KBM-7 (cell line): ENCODE measurements around the gene HS6ST2.
A peak's percentile ranks its signal among the peaks of the same experiment; 100 is the strongest.

Experiments
- DNase-seq: peaks from one replicate; pipeline ENCODE4 v3.0.0-alpha.2; 2015
- in situ Hi-C: fragments of 300-500 bp; cut with MboI; formaldehyde crosslinking; loops from 2 replicates; pipeline ENCODE4 v1.14.3; 2020; ENCODE audit warnings: low sequenced_read_pairs, low pct_unique_long_range_greater_than_20kb, mixed read lengths

HS6ST2 gene

DNA sequence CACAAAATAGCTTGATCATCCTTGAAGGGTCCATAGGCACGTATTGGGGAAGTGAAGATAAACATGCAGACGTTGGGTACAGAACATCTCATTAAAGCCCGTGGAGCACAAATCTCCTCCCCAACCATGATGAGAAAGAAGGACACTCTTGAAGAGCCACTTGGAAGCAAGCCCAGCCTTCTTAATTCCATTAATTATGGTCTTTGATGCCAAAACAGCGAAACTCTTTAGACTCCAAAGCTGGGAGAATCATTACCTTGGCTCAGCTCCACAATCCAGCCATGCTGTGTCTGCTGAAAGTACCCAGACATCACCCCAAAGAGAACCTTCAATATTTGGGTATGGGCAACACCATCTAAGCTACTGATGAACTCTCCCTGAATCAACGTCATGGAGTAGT is 300.6 kb downstream of the HS6ST2 start:
- in situ Hi-C loops: no loop called here
- no peak for DNase-seq

- in situ Hi-C loops: no loop called here
- no peak for DNase-seq
Observed at GRCh38 chrX:132652871-132653270, 305.6 kb downstream of the HS6ST2 start.

DNA sequence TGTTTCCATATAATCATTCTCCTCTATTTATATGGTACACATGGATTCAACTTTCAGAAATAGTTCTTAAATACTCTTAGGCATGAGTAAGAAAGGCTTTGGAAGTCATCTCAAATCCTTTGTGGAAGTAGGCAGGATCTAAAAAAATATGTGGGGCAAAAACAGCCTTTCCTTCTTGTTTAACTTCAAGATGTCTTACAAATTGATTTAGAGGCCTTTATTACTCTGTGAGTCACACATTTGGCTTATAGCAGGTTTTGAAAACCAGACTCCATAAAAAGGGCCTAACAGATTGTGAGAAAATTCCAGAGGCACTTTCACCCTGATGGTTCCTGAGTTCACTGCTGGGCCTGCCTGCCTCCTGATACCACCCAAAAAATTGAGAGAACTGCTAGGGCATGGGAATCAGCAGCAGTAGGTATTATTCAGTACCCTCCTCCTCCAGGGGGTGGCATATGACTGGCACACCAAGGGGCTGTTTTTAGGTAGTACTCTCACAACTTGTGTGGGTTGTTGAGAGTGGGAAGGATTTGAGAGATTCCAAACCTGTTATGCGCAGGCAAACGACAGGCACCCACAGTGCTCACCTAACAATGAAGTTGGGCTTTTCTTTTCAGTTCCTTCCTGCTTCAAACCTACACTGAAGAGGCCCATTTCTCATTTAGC is 306.9 kb downstream of the HS6ST2 start:
- in situ Hi-C loops: no loop called here
- no peak for DNase-seq

DNA sequence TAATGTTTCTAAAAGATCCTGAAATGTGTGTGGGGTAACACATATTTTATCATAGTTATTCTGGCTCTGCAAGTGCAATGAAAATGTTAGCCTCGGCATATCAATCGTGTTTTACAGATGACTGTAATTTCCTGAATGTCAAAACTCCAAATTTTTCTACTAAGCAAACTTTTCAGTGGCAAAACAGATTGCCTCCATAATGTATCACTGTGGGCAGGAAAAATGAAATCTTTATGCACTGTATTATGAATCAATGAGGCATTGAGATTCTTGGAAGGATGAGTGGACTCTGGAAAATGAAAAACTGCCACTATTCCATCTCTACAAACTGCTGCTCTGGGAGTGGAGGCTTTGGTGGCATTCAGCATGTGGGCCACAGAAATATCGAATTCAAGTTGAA is 309.5 kb downstream of the HS6ST2 start:
- no peak for DNase-seq
- in situ Hi-C loops: no loop called here

GRCh38 chrX:132639446-132639845 is 319.0 kb downstream of the HS6ST2 start:
- in situ Hi-C loops: no loop called here
- no peak for DNase-seq

- no peak for DNase-seq
- in situ Hi-C loops: no loop called here
Observed at GRCh38 chrX:132638313-132638712, 320.1 kb downstream of the HS6ST2 start.

- in situ Hi-C loops: no loop called here
Observed at GRCh38 chrX:132636080-132636479, 322.3 kb downstream of the HS6ST2 start.

GRCh38 chrX:132634521-132634920 is 323.9 kb downstream of the HS6ST2 start:
- no peak for DNase-seq
- in situ Hi-C loops: no loop called here

More at GRCh38 chrX:132636080-132636479, 322.3 kb downstream of the HS6ST2 start:
- no peak for DNase-seq

DNA sequence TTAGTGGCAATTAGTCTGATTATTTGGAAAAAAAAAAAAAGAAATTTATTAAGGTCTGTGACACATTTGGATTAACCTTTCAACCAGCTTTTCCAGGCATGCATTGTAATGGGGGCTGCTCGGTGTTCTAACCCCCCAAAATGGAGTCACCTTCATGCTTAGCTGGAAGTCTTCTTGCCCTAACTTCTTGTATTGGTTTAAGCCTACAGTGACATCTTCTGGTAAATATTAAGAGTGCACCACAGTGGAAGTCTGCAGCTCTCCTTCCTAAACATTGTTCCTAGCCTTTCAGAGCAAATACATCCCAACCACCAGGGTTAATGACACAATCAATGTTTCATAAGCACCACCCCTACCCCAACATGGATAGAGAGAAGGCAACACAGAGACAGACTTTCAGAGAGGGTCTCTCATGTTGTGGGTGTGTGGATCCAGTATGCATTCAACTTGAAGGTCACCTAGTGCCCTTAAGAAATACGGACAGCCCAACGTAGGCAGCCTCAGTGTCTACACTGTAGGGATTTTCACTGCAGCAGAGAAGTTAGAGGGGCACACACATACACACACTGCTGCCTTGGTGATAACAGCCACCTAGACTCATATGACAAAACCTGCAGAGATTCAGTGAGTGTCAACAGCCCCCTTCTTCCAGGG is 326.7 kb downstream of the HS6ST2 start:
- DNase-seq: peak; percentile 66
- in situ Hi-C loops: no loop called here

DNA sequence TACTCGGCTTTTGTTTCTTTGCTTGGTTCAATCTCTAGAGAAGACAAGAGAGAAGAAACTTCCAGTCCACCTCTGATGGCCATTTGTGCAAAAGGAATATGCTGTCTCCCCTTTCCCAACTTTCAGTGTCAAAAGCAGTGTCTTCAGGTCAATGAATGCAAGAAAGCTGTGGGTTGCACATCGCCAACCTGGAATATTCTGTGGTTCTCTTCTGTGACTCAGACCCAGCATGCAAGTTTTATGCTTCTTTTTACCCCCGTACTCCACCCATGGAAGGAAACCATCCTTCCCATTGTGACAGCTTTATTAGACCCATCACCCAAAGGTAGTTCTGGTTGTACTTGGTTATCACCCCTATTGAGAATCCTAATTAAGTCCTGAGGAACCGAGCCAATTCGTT is 334.0 kb downstream of the HS6ST2 start:
- in situ Hi-C loops: loop anchor here (25.0 kb wide), 2 partner anchors 337 to 537 kb away; no protein-coding TSS in a partner anchor
- DNase-seq: no peak

DNA sequence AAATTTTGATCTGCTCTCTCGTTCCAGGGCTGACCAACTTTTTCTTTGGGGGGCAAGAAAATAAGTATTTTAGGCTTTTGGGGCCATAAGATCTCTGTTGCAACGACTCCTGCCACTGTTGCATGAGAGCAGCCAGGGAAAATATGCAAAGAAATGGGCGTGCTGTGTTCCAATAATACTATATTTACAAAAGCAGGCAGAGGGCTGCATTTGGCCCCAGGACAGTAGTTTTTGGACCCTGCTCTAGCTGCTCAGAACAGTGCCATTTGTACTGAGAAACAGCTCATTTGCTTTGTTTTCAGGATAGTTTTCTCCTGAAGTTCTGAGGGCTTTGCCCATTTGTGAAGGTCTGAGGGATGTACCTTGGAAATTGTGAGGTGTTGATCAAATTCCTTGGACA is 334.5 kb downstream of the HS6ST2 start:
- in situ Hi-C loops: loop anchor here (25.0 kb wide), 2 partner anchors 337 to 537 kb away; no protein-coding TSS in a partner anchor
- no peak for DNase-seq

DNA sequence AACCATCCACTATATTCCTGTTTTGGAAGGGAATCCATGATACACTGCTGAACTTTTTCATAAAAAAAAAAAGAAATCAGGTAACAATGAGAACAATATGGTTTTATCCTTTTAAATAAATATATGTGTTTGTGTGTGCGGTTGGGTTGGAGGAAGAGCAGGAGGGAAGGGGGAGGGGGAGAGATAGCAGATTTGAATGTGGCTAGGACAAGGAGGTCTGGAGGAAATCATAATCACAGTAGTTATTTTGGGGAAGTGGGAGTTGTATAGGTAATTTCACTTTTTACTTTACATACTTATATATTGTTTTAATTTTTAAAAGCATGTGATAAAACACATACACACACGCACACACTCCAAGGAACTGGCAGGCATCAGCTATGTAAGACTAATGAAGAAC is 335.1 kb downstream of the HS6ST2 start:
- in situ Hi-C loops: loop anchor here (25.0 kb wide), 2 partner anchors 336 to 536 kb away; no protein-coding TSS in a partner anchor
- peak; percentile 34 for DNase-seq

DNA sequence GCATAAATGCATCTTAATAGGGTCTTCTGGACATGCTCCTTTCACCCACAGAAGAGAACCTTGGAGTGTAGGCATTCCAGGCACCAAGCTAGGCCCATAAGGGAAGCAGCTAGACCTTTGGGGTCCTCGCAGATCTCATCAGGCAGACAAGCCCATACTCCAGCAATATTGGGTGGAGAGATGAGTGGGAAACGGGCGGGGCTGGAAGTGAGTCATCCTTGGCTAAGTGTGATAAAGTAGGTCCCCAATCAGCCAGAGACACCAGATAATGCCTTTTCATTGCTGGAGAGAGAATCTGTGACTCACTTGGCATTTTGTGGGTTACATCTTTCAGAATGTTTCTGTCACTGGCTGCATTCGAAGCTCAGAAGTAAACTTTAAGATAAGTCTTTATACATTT is 336.3 kb downstream of the HS6ST2 start:
- no peak for DNase-seq
- in situ Hi-C loops: loop anchor here (25.0 kb wide), 2 partner anchors 335 to 535 kb away; no protein-coding TSS in a partner anchor

DNA sequence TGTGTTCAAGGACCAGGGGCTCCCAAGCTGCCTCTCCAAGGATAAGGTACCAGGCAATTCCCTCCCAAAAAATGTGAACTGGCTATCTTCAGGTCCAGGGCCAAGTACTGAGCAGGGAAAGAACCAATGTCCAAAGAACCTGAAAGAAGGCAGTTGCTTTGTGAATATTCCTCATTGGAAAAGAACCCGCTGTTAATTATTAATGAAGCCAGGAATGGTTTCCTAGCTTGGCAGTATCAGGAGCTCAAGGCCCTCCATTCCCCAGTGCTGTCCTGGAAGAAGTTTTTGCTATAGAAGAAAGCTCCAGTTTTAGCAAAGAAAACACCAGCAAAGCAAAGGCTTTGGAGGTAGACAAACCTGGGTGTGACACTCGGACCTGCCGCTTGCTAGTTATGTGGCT is 339.6 kb downstream of the HS6ST2 start:
- DNase-seq: no peak
- in situ Hi-C loops: loop anchor here (10.0 to 25.0 kb wide), 3 partner anchors 332 to 784 kb away; no protein-coding TSS in a partner anchor

DNA sequence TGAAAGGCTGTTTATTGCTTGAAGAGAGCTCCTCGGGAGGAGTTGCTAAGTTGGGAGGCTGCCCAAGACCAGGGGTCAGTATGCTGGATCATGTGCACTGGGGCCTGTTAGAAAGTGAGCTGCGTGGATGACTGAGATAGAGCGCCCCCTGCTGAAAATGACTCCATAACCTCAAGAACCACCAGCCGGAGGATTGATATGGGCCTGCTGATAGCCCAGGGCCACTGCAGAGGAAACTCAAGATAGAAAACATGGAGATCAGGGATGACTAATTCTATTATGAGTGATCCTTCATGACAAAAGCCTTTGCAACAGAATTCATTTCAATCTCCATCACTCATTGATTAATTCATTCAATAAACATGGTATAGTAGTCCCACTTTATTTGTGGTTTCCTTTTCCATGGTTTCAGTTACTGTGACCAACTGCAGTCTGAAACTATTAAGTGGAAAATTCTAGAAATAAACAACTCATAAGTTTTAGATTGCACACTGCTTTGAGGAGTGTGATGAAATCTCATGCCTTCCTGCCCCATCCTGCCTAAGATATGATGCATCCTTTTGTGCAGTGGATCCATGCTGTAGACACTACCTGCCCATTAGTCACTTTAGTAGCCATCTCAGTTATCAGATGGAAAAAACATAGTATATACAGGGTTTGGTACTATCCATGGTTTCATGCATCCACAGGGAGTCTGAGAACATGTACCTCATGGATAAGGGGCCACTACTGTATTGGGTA is 342.9 kb downstream of the HS6ST2 start:
- in situ Hi-C loops: loop anchor here (10.0 to 25.0 kb wide), 3 partner anchors 328 to 781 kb away; no protein-coding TSS in a partner anchor
- peak; percentile 76 for DNase-seq

- in situ Hi-C loops: loop anchor here (10.0 to 25.0 kb wide), 3 partner anchors 327 to 779 kb away; no protein-coding TSS in a partner anchor
- peak; percentile 26 for DNase-seq
Observed at GRCh38 chrX:132614297-132614696, 344.1 kb downstream of the HS6ST2 start.

DNA sequence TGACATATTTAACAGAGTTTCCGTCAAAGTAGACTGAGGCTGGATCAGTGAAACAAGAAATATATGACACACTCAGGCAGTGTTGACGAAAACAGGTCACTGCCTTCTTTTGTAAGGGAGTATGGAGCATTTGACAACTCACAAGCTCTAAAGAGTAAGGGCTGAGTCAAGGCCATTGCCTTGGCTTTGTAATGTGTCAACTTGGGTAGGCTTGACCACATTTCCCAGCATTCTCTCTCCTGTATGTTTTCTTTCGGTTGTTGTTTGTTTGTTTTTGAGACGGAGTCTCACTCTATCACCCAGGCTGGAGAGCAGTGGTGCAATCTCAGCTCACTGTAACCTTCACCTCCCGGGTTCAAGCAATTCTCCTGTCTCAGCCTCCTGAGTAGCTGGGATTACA is 344.6 kb downstream of the HS6ST2 start:
- in situ Hi-C loops: loop anchor here (10.0 to 25.0 kb wide), 3 partner anchors 326 to 779 kb away; no protein-coding TSS in a partner anchor
- DNase-seq: no peak

GRCh38 chrX:132612821-132613564 is 345.4 kb downstream of the HS6ST2 start:
- DNase-seq: peak; percentile 67
- in situ Hi-C loops: loop anchor here (10.0 to 25.0 kb wide), 3 partner anchors 326 to 778 kb away; no protein-coding TSS in a partner anchor

GRCh38 chrX:132610536-132610935 is 347.9 kb downstream of the HS6ST2 start:
- DNase-seq: no peak
- in situ Hi-C loops: loop anchor here (10.0 to 25.0 kb wide), 3 partner anchors 323 to 776 kb away; no protein-coding TSS in a partner anchor
